Endothelial cell of umbilical vein (primary cell): Measurements from ENCODE around the gene DQX1. TPM values are rescaled to one million over a fixed set of nuclear protein-coding genes. Genes with fewer than 3 reads are reported as not detected.

Source experiments
- BruUV-seq: library from RNA; stranded (reverse); fragments of 400-500 nt; replicated peaks from 2 replicates; lab custom pipeline; 2021; lab: Mats Ljungman, UMichigan
- CTCF ChIA-PET: fragments of 300-600, 350-600 bp; sonication (Branson Sonifier 250); formaldehyde crosslinking; loops from one replicate; lab custom pipeline; 2021; ENCODE audit warnings: antibody characterized with exemption, inconsistent platforms; lab: Charles Lee
- POLR2A ChIA-PET: fragments of 300-600, 350-600 bp; sonication (Branson Sonifier 250); formaldehyde crosslinking; loops from one replicate; lab custom pipeline; 2021; ENCODE audit warnings: antibody characterized with exemption, inconsistent platforms; lab: Charles Lee
- DNase-seq: peaks from one replicate; pipeline ENCODE4 v3.0.0-alpha.2; 2011; ENCODE audit warnings: low read depth, low spot score
- FAIRE-seq: peaks from 2 replicates; lab custom pipeline; 2011; peaks lifted over from hg19 to GRCh38; lab: Jason Lieb, UNC
- H2AFZ ChIP-seq: 2 replicates; pipeline ENCODE4 v1.6.0; 2012; ENCODE audit warnings: low read depth, low read length, control low read depth, inconsistent platforms
- H3K27ac ChIP-seq: 2 replicates; pipeline ENCODE4 v1.5.1; 2011; ENCODE audit warnings: low read depth, mild to moderate bottlenecking, control low read depth, low read length, moderate library complexity; ENCODE audit not compliant: insufficient read depth
- H3K27me3 ChIP-seq, 2 experiments: 2 replicates each; pipeline versions ENCODE4 v1.6.0 to v1.6.1; 2011; ENCODE audit warnings: low read length in 2 of 2, mixed read lengths in 1 of 2; ENCODE audit not compliant: control insufficient read depth in 2 of 2, insufficient read depth in 2 of 2
- H3K36me3 ChIP-seq, 2 experiments: 2 replicates in 1 of 2; 3 replicates in 1 of 2; pipeline ENCODE4 v1.5.1; 2011; ENCODE audit warnings: low read length in 2 of 2, mild to moderate bottlenecking in 1 of 2, moderate library complexity in 1 of 2; ENCODE audit not compliant: control insufficient read depth in 2 of 2, insufficient read depth in 2 of 2; ENCODE audit errors: extremely low read depth in 1 of 2
- H3K4me1 ChIP-seq: 3 replicates; pipeline ENCODE4 v1.5.1; 2011; ENCODE audit warnings: mild to moderate bottlenecking, low read length; ENCODE audit not compliant: control insufficient read depth, insufficient read depth; ENCODE audit errors: extremely low read depth
- H3K4me2 ChIP-seq: 2 replicates; pipeline ENCODE4 v1.6.1; 2011; ENCODE audit warnings: low read length, control low read depth, mixed read lengths; ENCODE audit not compliant: insufficient read depth
- H3K4me3 ChIP-seq, 3 experiments: fragments of 200-600 bp in 1 of 3; sonication (generic), shearing (Covaris generic) in 1 of 3; replicated peaks in 1 of 3; 2 replicates each; pipeline ENCODE4 v1.5.1; 2011 to 2016; ENCODE audit warnings: control low read depth in 3 of 3, low read length in 3 of 3, mild to moderate bottlenecking in 2 of 3, inconsistent platforms in 1 of 3, low read depth in 1 of 3, moderate library complexity in 1 of 3; ENCODE audit not compliant: insufficient read depth in 1 of 3
- H3K79me2 ChIP-seq: 2 replicates; pipeline ENCODE4 v1.6.0; 2012; ENCODE audit warnings: low read length, inconsistent platforms; ENCODE audit not compliant: control insufficient read depth, insufficient read depth
- H3K9ac ChIP-seq: replicated peaks from 2 replicates; pipeline ENCODE3; 2011; ENCODE audit warnings: low read length, control low read depth; ENCODE audit not compliant: insufficient read depth; ENCODE audit errors: extremely low read depth
- H3K9me1 ChIP-seq: replicated peaks from 3 replicates; pipeline ENCODE4 v1.6.0; 2011; ENCODE audit warnings: mild to moderate bottlenecking, low read length; ENCODE audit not compliant: control insufficient read depth, insufficient read depth; ENCODE audit errors: extremely low read depth
- H3K9me3 ChIP-seq: replicated peaks from 2 replicates; pipeline ENCODE4 v1.5.1; 2012; ENCODE audit warnings: low read length, inconsistent platforms; ENCODE audit not compliant: control insufficient read depth, insufficient read depth
- H4K20me1 ChIP-seq: replicated peaks from 2 replicates; pipeline ENCODE3; 2011; ENCODE audit warnings: mild to moderate bottlenecking, low read length; ENCODE audit not compliant: control insufficient read depth, insufficient read depth; ENCODE audit errors: extremely low read depth
- CTCF ChIP-seq, 2 donors: IDR thresholded peaks; 1 replicate in 1 of 2; 2 replicates in 1 of 2; pipeline ENCODE4 v1.5.1; 2011; ENCODE audit warnings: low read length in 2 of 2, mild to moderate bottlenecking in 2 of 2, moderate library complexity in 2 of 2, control low read depth in 1 of 2, inconsistent platforms in 1 of 2, low read depth in 1 of 2; ENCODE audit not compliant: insufficient read depth in 1 of 2; ENCODE audit errors: extremely low read depth in 1 of 2
- EZH2 ChIP-seq: IDR thresholded peaks from 2 replicates; pipeline ENCODE4 v1.6.1; 2012; ENCODE audit warnings: borderline replicate concordance, low read depth, mild to moderate bottlenecking, moderate library complexity, low read length, inconsistent platforms; ENCODE audit not compliant: severe bottlenecking
- FOS ChIP-seq: IDR thresholded peaks from 2 replicates; pipeline ENCODE4 v1.6.1; 2011; ENCODE audit warnings: mild to moderate bottlenecking, low read length, moderate library complexity, borderline replicate concordance; ENCODE audit not compliant: insufficient read depth
- GATA2 ChIP-seq: IDR thresholded peaks from 2 replicates; pipeline ENCODE4 v1.7.0; 2011; ENCODE audit warnings: low read depth, mild to moderate bottlenecking, moderate library complexity, mixed read lengths, low read length; ENCODE audit not compliant: insufficient read length, insufficient read depth
- JUN ChIP-seq: IDR thresholded peaks from 2 replicates; pipeline ENCODE4 v1.6.1; 2011; ENCODE audit warnings: borderline replicate concordance, low read depth; ENCODE audit not compliant: insufficient read length, insufficient read depth
- MAX ChIP-seq: IDR thresholded peaks from 2 replicates; pipeline ENCODE4 v1.6.1; 2011; ENCODE audit not compliant: insufficient read depth, insufficient read length
- MYC ChIP-seq: IDR thresholded peaks from one replicate; pipeline ENCODE4 v1.6.1; 2011; ENCODE audit warnings: mild to moderate bottlenecking, low read depth, low read length
- POLR2A ChIP-seq: IDR thresholded peaks from 2 replicates; pipeline ENCODE4 v1.6.1; 2012; ENCODE audit warnings: low read depth, mild to moderate bottlenecking, control low read depth, low read length
- POLR2AphosphoS5 ChIP-seq: IDR thresholded peaks from 2 replicates; pipeline ENCODE4 v1.6.1; 2012; ENCODE audit warnings: low read depth, mild to moderate bottlenecking, control low read depth, low read length, moderate library complexity; ENCODE audit not compliant: insufficient read depth
- dilution Hi-C: fragments of 300-500 bp; cut with MboI; formaldehyde crosslinking; loops from one replicate; pipeline ENCODE4 v1.15.0; 2019; ENCODE audit warnings: low sequenced_read_pairs; ENCODE audit not compliant: extremely low pct_ligation_motif_present
- intact Hi-C: fragments of 100-400 bp; cut with micrococcal nuclease; formaldehyde crosslinking; loops from one replicate; pipeline ENCODE4 v1.10.0; 2022
- polyA plus RNA-seq, 4 experiments: library from polyadenylated mRNA; depleted of rRNA in 3 of 4; stranded (reverse) in 3 of 4; unstranded in 1 of 4; fragments of >200 nt; gene quantifications; 2 replicates each; pipeline versions ENCODE4 v1.2.1 to v1.2.3, GENCODE V29; 2011 to 2012; ENCODE audit warnings: missing spikeins in 1 of 4
- total RNA-seq: library from RNA; stranded (reverse); gene quantifications from 2 replicates; pipeline ENCODE4 v1.2.3, GENCODE V29; 2021

Gene DQX1
- total and polyA plus RNA-seq, 2 donors (not counting 3 experiments of a cell fraction or from before 2014, with no cell fraction given): 0.06 to 0.44 TPM

GRCh38 chr2:74504591-74504990 lies 21.4 kb downstream of the DQX1 start:
- DNase-seq (no peak), FAIRE-seq (no peak)
- Histone ChIP-seq H3K79me2 (peaks cover 4% of the 10 kb centered on the region), H3K9ac (no peak overlapping the region), H3K4me3 (no peak overlapping the region), H3K4me1 (peaks cover 29% of the 10 kb centered on the region), H2AFZ (no peak overlapping the region), H3K36me3 (peaks cover 0 to 4% of the 10 kb centered on the region in 2 experiments), H3K4me2 (peak overlapping the region; percentile 62), H3K9me1 (no peaks in the 10 kb centered on the region), H3K9me3 (no peaks in the 10 kb centered on the region), H4K20me1 (no peaks in the 10 kb centered on the region), H3K27ac (no peak overlapping the region), H3K27me3 (peaks cover 12 to 26% of the 10 kb centered on the region in 2 experiments)
- ChIA-PET POLR2A (interaction anchor here (1.0 to 1.3 kb wide), 2 partner anchors 21 to 46 kb away, joined by 4 read pairs; partner anchors contain the start of genes DQX1 and WBP1), CTCF (interaction anchor here (0.7 to 1.9 kb wide), 4 partner anchors 11 to 113 kb away, joined by 3 to 6 read pairs (median 4); partner anchors contain the start of gene MRPL53)
- TF ChIP-seq POLR2AphosphoS5 (no peak), JUN (no peak), MAX (no peak), CTCF (IDR thresholded peaks at IDR 0.05; ENCODE audit: extremely low read depth in 1 of 2, insufficient read depth in 1 of 2, low read depth in 1 of 2, low read length in 2 of 2) (no peak), FOS (no peak), POLR2A (no peak), EZH2 (no peak), GATA2 (no peak), MYC (no peak)
- intact Hi-C loops (loop anchor here (5.0 kb wide), 1 partner anchor 148 kb away; the partner anchor contains the start of gene SEMA4F), dilution Hi-C loops (no loop called here)
- BruUV-seq: no TSS peak
